ENCODE data around the gene ST14.
"Not testable (repeated sequence)": the region's sequence is repeated elsewhere in the genome, so short reads cannot be mapped to it uniquely, and the experiment has no call there.

ST14 gene

DNA sequence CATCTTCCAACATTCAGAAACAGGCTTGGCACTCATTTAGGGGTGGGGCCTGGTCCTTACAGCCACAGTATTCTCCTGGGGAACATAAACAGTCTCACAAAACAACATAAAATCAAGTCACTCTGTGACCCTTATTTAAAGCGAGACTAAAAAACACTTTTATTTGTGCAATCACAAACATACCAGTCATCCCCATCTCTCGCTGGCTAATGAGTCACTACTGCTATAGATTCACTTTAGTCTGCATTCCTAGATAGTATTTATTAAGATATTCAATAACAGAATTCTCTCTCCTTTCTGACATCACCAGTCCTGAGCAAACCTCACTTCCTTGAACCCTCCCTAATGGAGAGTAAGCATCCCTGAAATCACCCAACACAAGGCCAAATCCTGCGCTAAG lies 87.2 kb downstream of the ST14 start:
- Histone ChIP-seq H3K27me3 (ENCODE audit: low read depth, low read length) (no peaks in the 10 kb centered on the region), H3K4me1 (ENCODE audit: control insufficient read depth in 1 of 2, insufficient read depth in 2 of 2, low read length in 2 of 2) (peaks cover 0 to 25% of the 10 kb centered on the region in 2 donors)

DNA sequence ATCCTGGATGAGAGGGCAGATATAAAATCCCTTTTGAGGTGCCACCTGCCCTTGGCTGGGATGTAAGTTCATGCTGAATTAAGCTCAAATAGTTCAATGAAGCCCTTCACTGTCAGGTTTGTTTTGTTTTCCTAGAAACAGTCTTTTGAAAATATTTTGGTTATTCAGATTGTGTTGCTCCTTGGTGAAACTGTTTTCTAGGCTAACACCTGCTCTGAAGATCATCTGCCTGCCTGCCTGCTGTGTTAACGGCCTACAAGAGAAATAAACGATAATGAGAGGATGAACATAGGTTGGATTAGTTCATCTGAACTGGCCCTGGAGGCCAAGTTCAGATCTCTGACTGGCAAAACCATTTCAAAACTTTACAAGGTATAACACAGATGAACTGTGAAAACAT lies 87.7 kb downstream of the ST14 start:
- H3K36me3 ChIP-seq (ENCODE audit: control insufficient read depth in 1 of 2, insufficient read depth in 2 of 2, low read length in 2 of 2): no peaks in the 10 kb centered on the region

More for the DNA sequence above, 87.2 kb downstream of the ST14 start:
- H3K9me3 ChIP-seq (ENCODE audit: control insufficient read depth in 1 of 2, low read length in 2 of 2): no peaks in the 10 kb centered on the region
- H3K27ac ChIP-seq (ENCODE audit: low read length): no peak overlapping the region
- H3K4me3 ChIP-seq (ENCODE audit: low read depth in 1 of 2, low read length in 2 of 2): no peak overlapping the region
- no peaks in the 10 kb centered on the region for H3K36me3 ChIP-seq (ENCODE audit: control insufficient read depth in 1 of 2, insufficient read depth in 2 of 2, low read length in 2 of 2)

DNA sequence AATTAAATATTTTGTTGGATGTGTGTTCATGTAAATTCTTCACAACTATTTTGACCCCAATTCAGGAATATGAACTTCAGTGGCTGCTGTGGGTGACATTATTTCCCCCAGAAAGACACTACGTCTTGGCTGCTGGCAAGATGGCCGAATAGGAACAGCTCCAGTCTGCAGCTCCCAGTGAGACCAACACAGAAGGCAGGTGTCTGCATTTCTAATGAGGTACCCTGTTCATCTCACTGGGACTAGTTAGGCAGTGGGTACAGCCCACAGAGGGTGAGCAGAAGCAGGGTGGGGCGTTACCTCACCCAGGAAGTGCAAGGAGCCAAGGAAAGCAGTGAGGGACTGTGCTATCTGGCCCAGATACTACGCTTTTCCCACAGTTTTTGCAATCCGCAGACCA lies 89.8 kb downstream of the ST14 start:
- Histone ChIP-seq H3K36me3 (ENCODE audit: control insufficient read depth in 1 of 2, insufficient read depth in 2 of 2, low read length in 2 of 2) (no peaks in the 10 kb centered on the region), H3K9me3 (ENCODE audit: control insufficient read depth in 1 of 2, low read length in 2 of 2) (no peaks in the 10 kb centered on the region), H3K27me3 (ENCODE audit: low read depth, low read length) (no peaks in the 10 kb centered on the region), H3K4me1 (ENCODE audit: control insufficient read depth in 1 of 2, insufficient read depth in 2 of 2, low read length in 2 of 2) (peaks cover 0 to 13% of the 10 kb centered on the region in 2 donors), H3K4me3 (ENCODE audit: low read depth in 1 of 2, low read length in 2 of 2) (no peak overlapping the region), H3K27ac (ENCODE audit: low read length) (no peak overlapping the region)

More for the DNA sequence above, 87.7 kb downstream of the ST14 start:
- peaks cover 0 to 25% of the 10 kb centered on the region in 2 donors for H3K4me1 ChIP-seq (ENCODE audit: control insufficient read depth in 1 of 2, insufficient read depth in 2 of 2, low read length in 2 of 2)
- no peaks in the 10 kb centered on the region for H3K9me3 ChIP-seq (ENCODE audit: control insufficient read depth in 1 of 2, low read length in 2 of 2)
- H3K4me3 ChIP-seq (ENCODE audit: low read depth in 1 of 2, low read length in 2 of 2): no peak overlapping the region
- no peaks in the 10 kb centered on the region for H3K27me3 ChIP-seq (ENCODE audit: low read depth, low read length)
- no peak overlapping the region for H3K27ac ChIP-seq (ENCODE audit: low read length)

DNA sequence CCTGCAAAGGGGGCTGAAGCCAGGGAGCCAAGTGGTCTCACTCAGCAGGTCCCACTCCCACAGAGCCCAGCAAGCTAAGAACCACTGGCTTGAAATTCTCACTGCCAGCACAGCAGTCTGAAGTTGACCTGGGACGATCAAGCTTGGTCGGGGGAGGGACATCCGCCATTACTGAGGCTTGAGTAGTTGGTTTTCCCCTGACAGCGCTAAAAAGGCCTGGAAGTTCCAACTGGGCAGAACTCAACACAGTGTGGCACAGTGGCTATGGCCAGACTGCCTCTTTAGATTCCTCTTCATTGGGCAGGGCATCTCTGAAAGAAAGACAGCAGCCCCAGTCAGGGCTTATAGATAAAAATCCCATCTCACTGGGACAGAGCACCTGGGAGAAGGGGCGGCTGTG lies 90.3 kb downstream of the ST14 start:
- H3K9me3 ChIP-seq (ENCODE audit: control insufficient read depth in 1 of 2, low read length in 2 of 2); H3K27me3 ChIP-seq (ENCODE audit: low read depth, low read length); H3K4me3 ChIP-seq (ENCODE audit: low read depth in 1 of 2, low read length in 2 of 2); H3K36me3 ChIP-seq (ENCODE audit: control insufficient read depth in 1 of 2, insufficient read depth in 2 of 2, low read length in 2 of 2); H3K27ac ChIP-seq (ENCODE audit: low read length): not testable (repeated sequence)
- H3K4me1 ChIP-seq (ENCODE audit: control insufficient read depth in 1 of 2, insufficient read depth in 2 of 2, low read length in 2 of 2): peaks cover 0 to 13% of the 10 kb centered on the region in 2 donors

DNA sequence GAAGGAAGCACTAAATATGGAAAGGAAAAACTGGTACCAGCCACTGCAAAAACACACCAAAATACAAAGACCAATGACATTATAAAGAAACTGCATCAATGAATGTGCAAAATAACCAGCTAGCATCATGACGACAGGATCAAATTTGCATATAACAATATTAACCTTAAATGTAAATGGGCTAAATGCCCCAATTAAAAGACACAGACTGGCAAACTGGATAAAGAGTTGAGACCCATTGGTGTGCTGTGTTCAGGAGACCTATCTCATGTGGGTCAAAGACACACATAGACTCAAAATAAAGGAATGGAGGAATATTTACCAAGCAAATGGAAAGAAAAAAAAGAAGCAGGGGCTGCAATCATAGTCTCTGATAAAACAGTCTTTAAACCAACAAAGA lies 92.2 kb downstream of the ST14 start:
- H3K36me3 ChIP-seq (ENCODE audit: control insufficient read depth in 1 of 2, insufficient read depth in 2 of 2, low read length in 2 of 2); H3K27ac ChIP-seq (ENCODE audit: low read length); H3K4me3 ChIP-seq (ENCODE audit: low read depth in 1 of 2, low read length in 2 of 2); H3K9me3 ChIP-seq (ENCODE audit: control insufficient read depth in 1 of 2, low read length in 2 of 2); H3K4me1 ChIP-seq (ENCODE audit: control insufficient read depth in 1 of 2, insufficient read depth in 2 of 2, low read length in 2 of 2); H3K27me3 ChIP-seq (ENCODE audit: low read depth, low read length): not testable (repeated sequence)

All from muscle layer of duodenum (tissue), 2 donors.